ENCODE results near the gene DIS3L. TPM values are rescaled to one million over a fixed set of nuclear protein-coding genes. Genes with fewer than 3 reads are reported as not detected.

DIS3L gene
- total and polyA plus RNA-seq, 2 of the 13 experiments (the other 11 are each of a cell fraction or from before 2014, with no cell fraction given), result 21.0 to 50.5 TPM

GRCh38 chr15:66293419-66294156 lies at the start of gene DIS3L (continued):
- TF ChIP-seq AHDC1 (CRISPR knock-in tag; IDR thresholded peaks at IDR 0.05; ENCODE audit: borderline replicate concordance), result no peak
- no peak for TF ChIP-seq NCOR1 (IDR thresholded peaks at IDR 0.05; ENCODE audit: borderline replicate concordance, low read length)
- no peak for TF ChIP-seq KDM6A (CRISPR knock-in tag; IDR thresholded peaks at IDR 0.05; ENCODE audit: low read depth)
- no peak for TF ChIP-seq STAT5B (CRISPR knock-in tag; IDR thresholded peaks at IDR 0.05)
- TF ChIP-seq CSRNP1 (CRISPR knock-in tag; IDR thresholded peaks at IDR 0.05), result no peak; the same call in 1 of the 2 replicates
- no peak for TF ChIP-seq ZNF775 (CRISPR knock-in tag; IDR thresholded peaks at IDR 0.05; ENCODE audit: borderline replicate concordance)
- no peak for TF ChIP-seq TBL1XR1 (IDR thresholded peaks at IDR 0.05; ENCODE audit: borderline replicate concordance, low read length, partially characterized antibody)
- TF ChIP-seq TEAD3 (CRISPR knock-in tag; optimal IDR thresholded peaks at IDR 0.05; ENCODE audit: borderline replicate concordance), result no peak
- TF ChIP-seq ZSCAN29 (CRISPR knock-in tag; conservative IDR thresholded peaks at IDR 0.05), result no peak
- 0 out of 2 replicates have a peak, but pooled peaks have one; percentile 36 for TF ChIP-seq ZNF235 (CRISPR knock-in tag; IDR thresholded peaks at IDR 0.05; ENCODE audit: borderline replicate concordance)
- no peak for TF ChIP-seq HNF4G (IDR thresholded peaks at IDR 0.05; ENCODE audit: borderline replicate concordance, low read depth, low read length)
- no peak for TF ChIP-seq HNF4G (CRISPR knock-in tag; IDR thresholded peaks at IDR 0.05; ENCODE audit: borderline replicate concordance, low read depth)
- no peak for TF ChIP-seq SNAPC5 (CRISPR knock-in tag; IDR thresholded peaks at IDR 0.05; ENCODE audit: borderline replicate concordance)
- TF ChIP-seq ZNF589 (CRISPR knock-in tag; conservative IDR thresholded peaks at IDR 0.05), result no peak
- no peak for TF ChIP-seq ZNF629 (CRISPR knock-in tag; conservative IDR thresholded peaks at IDR 0.05)
- TF ChIP-seq WIZ (CRISPR knock-in tag; IDR thresholded peaks at IDR 0.05), result no peak
- TF ChIP-seq ZNF335 (CRISPR knock-in tag; IDR thresholded peaks at IDR 0.05), result no peak
- TF ChIP-seq KAT2B (IDR thresholded peaks at IDR 0.05; ENCODE audit: borderline replicate concordance, low read depth, low read length), result no peak
- TF ChIP-seq ZMYM4 (CRISPR knock-in tag; IDR thresholded peaks at IDR 0.05), result no peak
- TF ChIP-seq ZBTB2 (CRISPR knock-in tag; IDR thresholded peaks at IDR 0.05; ENCODE audit: low read depth), result peak; percentile 77; the same call in 1 of the 2 replicates

Measured in HepG2 (cell line).